HG03159 (cell line): ENCODE data around the gene ABI3.
"Not testable (repeated sequence)": the region's sequence is repeated elsewhere in the genome, so short reads cannot be mapped to it uniquely, and the experiment has no call there.

ENCODE experiments used
- ATAC-seq: cut with Tn5 transposase; IDR thresholded peaks from one replicate; pipeline ENCODE4 v1.9.1; 2021; ENCODE audit warnings: mild to moderate bottlenecking, moderate library complexity; ENCODE audit not compliant: unreplicated experiment

Gene ABI3

DNA sequence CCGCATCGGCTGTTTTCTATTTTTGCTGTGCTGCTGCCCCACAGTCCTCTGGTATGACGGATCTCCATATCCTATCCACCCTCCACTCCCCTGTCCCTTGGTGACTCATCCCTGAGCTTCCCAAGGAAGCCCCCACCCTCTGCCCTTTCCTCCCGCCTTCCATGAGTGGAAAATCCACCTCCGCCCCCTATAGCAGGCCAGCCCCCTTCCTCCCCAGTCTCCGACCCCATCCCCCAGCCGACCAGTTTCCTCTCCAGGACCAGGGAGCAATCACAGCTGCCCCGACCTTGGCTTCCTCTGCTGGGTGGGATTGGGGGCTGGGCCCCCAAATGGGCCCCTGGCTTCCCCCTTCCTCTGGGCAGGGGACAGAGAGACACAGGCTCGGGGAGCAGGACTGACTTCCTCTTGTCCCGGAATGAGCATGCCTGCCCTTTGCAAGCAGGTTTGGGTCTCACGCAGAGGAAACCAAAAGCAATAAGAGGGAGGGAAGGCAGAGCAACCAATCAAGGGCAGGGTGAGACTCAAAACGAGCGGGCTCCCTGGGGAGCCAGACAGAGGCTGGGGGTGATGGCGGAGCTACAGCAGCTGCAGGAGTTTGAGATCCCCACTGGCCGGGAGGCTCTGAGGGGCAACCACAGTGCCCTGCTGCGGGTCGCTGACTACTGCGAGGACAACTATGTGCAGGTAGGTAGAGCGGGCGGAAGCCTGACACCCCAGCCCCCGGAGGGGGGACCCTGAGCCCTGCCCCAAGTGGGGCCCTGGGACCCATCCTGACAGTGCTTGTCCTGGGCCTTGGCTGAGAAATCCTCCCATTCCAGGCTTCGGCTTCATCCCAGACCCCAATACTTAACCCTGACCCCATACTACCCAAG is at the start of gene ABI3, which contains the start of gene GNGT2:
ABI3 (plus strand) TSS at position 550 of the 872 bp plus-strand sequence; CDS start at position 568, 18 bp downstream.
GNGT2 (minus strand) TSS at position 417 of the 872 bp plus-strand sequence. CDS start 3,152 bp downstream, outside the sequence.
- peak; percentile 86 for ATAC-seq

DNA sequence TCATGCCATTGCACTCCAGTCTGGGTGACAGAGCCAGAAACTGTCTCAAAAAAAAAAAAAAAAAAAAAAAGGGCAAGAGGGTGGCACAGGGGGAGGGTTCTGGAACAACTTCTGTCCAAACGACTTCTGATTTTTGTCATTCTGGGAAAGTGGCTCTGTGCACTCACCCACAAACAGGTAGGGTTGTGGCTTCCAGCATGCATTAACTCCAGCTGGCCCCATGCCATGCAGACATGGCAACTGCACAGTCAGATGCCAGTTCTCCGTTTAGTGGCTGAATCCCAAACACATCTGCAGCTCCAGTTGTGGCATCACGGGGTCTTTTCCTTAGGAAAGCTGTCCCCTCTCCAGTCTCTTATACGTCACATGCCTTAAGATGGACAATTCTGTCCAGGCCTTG is 47.6 kb upstream of the ABI3 start:
- no peak for ATAC-seq

DNA sequence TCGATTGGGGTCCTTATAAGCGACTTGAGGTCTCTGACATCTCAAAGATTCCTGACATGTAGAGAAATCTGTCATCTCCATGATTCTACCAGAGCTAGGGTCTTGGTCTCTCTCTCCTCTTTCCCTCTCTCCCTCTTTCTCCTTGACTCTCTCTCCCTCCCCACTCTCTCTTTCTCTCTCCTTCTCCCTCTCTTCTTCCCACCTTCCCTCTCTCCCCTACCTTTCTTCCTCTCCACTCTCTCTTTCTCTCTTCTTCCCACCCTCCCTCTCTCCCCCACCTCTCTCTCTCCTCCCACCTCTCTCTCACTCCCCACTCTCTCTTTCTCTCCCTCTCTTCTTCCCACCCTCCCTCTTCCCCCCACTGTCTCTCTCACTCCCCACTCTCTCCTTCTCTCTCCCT is 45.4 kb upstream of the ABI3 start:
- ATAC-seq = no peak

DNA sequence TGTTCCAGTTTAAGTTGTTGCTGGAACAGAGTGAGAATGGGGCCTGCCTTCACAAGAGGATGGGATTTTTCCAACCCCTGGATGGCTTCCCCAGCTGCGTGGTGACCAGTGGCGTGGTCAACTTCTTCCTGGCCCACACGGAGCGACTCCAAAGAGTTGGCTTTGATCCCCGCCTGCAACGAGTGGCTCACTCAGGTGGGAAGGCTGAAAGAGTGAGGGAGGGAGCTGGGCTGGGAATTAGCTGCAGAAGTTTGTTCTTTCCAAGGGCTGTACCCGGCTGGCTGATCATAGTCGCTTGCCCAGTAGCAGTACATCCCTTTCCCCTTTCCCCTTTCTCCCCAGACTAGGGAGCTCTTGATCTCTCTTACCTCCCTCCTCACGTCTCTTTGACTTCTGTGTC is 41.8 kb upstream of the ABI3 start:
- ATAC-seq = no peak

DNA sequence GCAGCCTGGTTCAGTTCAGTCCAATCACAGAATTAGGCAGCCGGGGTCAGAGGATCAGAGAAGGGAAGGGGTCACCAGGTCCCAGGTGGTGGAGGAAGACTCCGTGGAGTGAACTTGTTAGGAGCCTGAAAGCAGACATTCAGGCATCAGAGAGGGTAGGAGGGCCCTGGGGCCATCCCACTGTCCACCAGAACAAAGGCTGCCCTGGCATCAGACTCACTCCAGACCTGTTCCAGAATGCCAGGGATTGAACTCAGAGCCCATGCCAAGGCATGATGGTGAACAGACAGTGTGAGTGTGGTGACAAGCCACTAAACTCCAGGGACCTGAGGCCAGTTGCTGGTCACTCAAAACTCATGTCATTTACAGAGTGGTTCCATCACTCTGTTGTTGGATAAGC is 40.3 kb upstream of the ABI3 start:
- no peak for ATAC-seq

DNA sequence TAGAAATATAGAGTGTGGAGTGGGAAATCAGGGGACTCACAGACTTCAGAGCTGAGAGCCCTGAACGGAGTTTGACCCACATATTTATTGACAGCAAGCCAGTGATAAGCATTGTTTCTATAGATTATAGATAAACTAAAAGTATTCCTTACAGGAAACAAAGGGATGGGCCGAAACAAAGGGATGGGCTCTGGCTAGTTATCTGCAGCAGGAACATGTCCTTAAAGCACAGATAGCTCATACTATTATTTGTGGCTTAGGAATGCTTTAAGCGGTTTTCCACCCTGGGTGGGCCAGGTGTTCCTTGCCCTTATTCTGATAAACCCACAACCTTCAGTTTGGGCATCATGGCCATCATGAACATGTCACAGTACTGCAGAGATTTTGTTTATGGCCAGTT is 39.8 kb upstream of the ABI3 start:
- not testable (repeated sequence) for ATAC-seq

- not testable (repeated sequence) for ATAC-seq
Observed at GRCh38 chr17:49175978-49176377, 34.5 kb upstream of the ABI3 start.

GRCh38 chr17:49180303-49180702 is 30.2 kb upstream of the ABI3 start:
- no peak for ATAC-seq

GRCh38 chr17:49180998-49181635 is 29.4 kb upstream of the ABI3 start:
- ATAC-seq = no peak

- no peak for ATAC-seq
Observed at GRCh38 chr17:49183341-49183740, 27.2 kb upstream of the ABI3 start.

GRCh38 chr17:49183801-49184200 is 26.7 kb upstream of the ABI3 start:
- no peak for ATAC-seq

DNA sequence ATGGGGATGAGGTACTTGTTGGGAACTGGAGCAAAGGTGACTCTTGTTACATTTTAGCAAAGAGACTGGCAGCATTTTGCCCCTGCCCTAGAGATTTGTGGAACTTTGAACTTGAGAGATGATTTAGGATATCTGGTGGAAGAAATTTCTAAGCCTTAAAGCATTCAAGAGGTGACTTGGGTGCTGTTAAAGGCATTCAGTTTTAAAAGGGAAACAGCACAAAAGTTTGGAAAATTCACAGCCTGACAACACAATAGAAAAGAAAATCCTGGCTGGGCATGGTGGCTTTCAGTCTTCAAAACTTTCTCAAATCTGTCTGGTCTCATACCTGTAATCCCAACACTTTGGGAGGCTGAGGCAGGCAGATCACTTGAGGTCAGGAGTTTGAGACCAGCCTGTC is 26.0 kb upstream of the ABI3 start:
- not testable (repeated sequence) for ATAC-seq

- ATAC-seq = not testable (repeated sequence)
Observed at GRCh38 chr17:49185381-49185780, 25.1 kb upstream of the ABI3 start.

DNA sequence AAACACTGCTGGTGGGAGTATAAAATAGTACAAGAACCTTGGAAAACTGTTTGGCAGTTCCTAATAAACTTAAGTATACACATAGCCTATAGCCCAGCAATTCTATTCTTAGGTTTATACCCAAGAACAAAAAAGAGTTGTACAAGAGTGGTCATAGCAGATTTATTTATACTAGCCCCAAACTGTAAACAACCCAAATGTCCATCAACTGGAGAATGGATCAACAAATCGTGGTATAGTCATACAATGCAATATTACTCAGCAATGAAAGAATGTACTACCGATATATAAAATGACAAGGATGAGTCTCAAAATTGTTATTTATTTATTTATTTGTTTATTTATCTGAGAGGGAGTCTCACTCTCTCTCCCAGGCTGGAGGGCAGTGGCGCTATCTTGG is 23.2 kb upstream of the ABI3 start:
- no peak for ATAC-seq

- ATAC-seq = no peak
Observed at GRCh38 chr17:49190932-49191331, 19.6 kb upstream of the ABI3 start.

- no peak for ATAC-seq
Observed at GRCh38 chr17:49191409-49191916, 19.0 kb upstream of the ABI3 start.

DNA sequence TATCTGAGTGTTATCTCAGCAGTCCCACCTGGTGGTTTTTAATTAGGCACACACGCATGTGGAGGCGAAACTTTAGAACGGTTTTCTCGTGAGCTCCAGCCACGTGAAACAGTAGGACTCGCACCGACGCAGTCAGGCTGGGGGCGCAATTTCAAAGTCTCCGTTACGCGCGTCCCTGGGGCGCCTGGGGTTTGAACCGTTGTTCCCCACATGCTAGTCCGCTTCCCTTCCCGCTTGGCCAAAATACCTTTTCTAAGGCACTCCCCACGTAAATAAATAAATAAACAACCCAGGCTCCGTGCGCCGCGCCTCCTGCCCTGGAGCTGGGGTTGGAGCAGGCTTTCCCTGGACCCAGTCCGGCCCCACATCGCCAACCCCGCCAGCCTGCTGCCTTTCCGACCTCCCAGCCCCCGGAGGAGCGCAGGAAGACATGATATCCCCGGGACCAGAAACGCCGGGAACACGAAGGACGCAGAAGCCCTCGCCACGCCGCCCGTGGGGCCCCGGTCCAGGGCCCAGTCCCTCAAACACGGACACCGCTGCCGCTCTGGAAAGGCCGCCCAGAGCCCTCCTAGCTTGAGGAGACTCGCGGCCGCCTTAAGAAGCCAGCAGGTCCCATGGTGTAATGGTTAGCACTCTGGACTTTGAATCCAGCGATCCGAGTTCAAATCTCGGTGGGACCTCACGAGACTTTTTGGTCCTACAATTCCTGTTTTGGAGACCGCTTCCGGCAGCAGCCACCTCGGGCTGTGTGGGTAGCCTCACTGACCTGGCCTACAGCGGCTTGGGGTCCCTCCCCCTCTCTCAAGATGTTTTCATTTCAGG is 18.4 kb upstream of the ABI3 start:
- peak; percentile 45 for ATAC-seq

- ATAC-seq = no peak
Observed at GRCh38 chr17:49193513-49194296, 16.8 kb upstream of the ABI3 start.

- no peak for ATAC-seq
Observed at GRCh38 chr17:49194297-49194607, 16.3 kb upstream of the ABI3 start.

GRCh38 chr17:49195751-49196150 is 14.8 kb upstream of the ABI3 start:
- ATAC-seq = no peak
